ENCODE results near the gene IWS1.

- no peak for TF ChIP-seq LEF1 (IDR thresholded peaks at IDR 0.05; ENCODE audit: borderline replicate concordance)
- no peak for TF ChIP-seq SUZ12 (IDR thresholded peaks at IDR 0.05)
- no peak for TF ChIP-seq ELF4 (IDR thresholded peaks at IDR 0.05)
- no peak for TF ChIP-seq FOXK2 (IDR thresholded peaks at IDR 0.05)
- no peak for TF ChIP-seq FOXM1 (IDR thresholded peaks at IDR 0.05; ENCODE audit: borderline replicate concordance)
- no peak for TF ChIP-seq BHLHE40 (IDR thresholded peaks at IDR 0.05; ENCODE audit: borderline replicate concordance)
- no peak for TF ChIP-seq ZNF384 (IDR thresholded peaks at IDR 0.05)
- no peak for TF ChIP-seq SP1 (IDR thresholded peaks at IDR 0.05)
- TF ChIP-seq TARDBP (IDR thresholded peaks at IDR 0.05): no peak
- no peak for TF ChIP-seq NFRKB (IDR thresholded peaks at IDR 0.05)
- TF ChIP-seq PKNOX1 (IDR thresholded peaks at IDR 0.05): no peak
- TF ChIP-seq ARNT (IDR thresholded peaks at IDR 0.05): no peak
Observed at GRCh38 chr2:127469051-127469450, 57.2 kb downstream of the IWS1 start.

Measured in HEK293T (cell line).